Measurements from ENCODE around the gene ABCB6. TPM values are rescaled to one million over a fixed set of nuclear protein-coding genes. Genes with fewer than 3 reads are reported as not detected.

Gene ABCB6
- total RNA-seq, 1 experiment from 2014 or later: 21.1 TPM

GRCh38 chr2:219169930-219170654 lies 48.7 kb downstream of the ABCB6 start, which contains the start of gene SLC23A3:
Gene SLC23A3 (minus strand): TSS chr2:219170029. CDS start chr2:219169984, 45 bp downstream.
- Histone ChIP-seq H3K9me2 (replicated peaks; ENCODE audit: low read length) (no peaks in the 10 kb centered on the region), H4K20me1 (ENCODE audit: low read length) (no peaks in the 10 kb centered on the region), H3K27ac (ENCODE audit: low read length) (no peak within 1 kb of the TSS), H3F3A (ENCODE audit: low read length, unreplicated experiment) (no peaks in the 10 kb centered on the region), H3K4me1 (ENCODE audit: insufficient read depth, low read length) (no peaks in the 10 kb centered on the region), H3K27me3 (ENCODE audit: low read length) (no peaks in the 10 kb centered on the region), H3K36me3 (ENCODE audit: low read depth, low read length) (peaks cover 11% of the 10 kb centered on the region; the same call in 1 of the 2 replicates), H3K4me2 (ENCODE audit: low read length) (no peak within 1 kb of the TSS), H2AFZ (ENCODE audit: low read length) (no peak within 1 kb of the TSS), H3K79me2 (ENCODE audit: low read length) (peaks cover 10% of the 10 kb centered on the region; the same call in 1 of the 2 replicates), H3K4me3 (ENCODE audit: low read length) (no peak within 1 kb of the TSS), H3K9me3 (ENCODE audit: low read length) (no peaks in the 10 kb centered on the region), H3K9ac (ENCODE audit: low read length) (no peak within 1 kb of the TSS)
- POLR2A ChIA-PET (ENCODE audit: unreplicated experiment): no interaction called here
- DNase-seq (no peak), ATAC-seq (no peak)
- BruUV-seq (replicated peaks): no TSS peak
- TF ChIP-seq CTCF (conservative IDR thresholded peaks at IDR 0.05; ENCODE audit: low read depth, low read length) (no peak), EZH2phosphoT487 (IDR thresholded peaks at IDR 0.05; ENCODE audit: borderline replicate concordance, low read length) (no peak), EZH2 (IDR thresholded peaks at IDR 0.05; ENCODE audit: low read length, unreplicated experiment) (no peak)
- CTCF ChIA-PET: no interaction called here
- intact Hi-C loops (cut with micrococcal nuclease): loop anchor here (10.0 kb wide), 1 partner anchor 215 kb away; the partner anchor contains the start of gene DNPEP

GRCh38 chr2:219168932-219169331 lies 49.8 kb downstream of the ABCB6 start:
- Histone ChIP-seq H3K36me3 (ENCODE audit: low read depth, low read length) (peaks cover under 1% of the 10 kb centered on the region; the same call in 1 of the 2 replicates), H3K4me3 (ENCODE audit: low read length) (no peak overlapping the region), H3K27ac (ENCODE audit: low read length) (no peak overlapping the region), H3K9me3 (ENCODE audit: low read length) (no peaks in the 10 kb centered on the region), H3K4me2 (ENCODE audit: low read length) (no peak overlapping the region), H3K4me1 (ENCODE audit: insufficient read depth, low read length) (no peaks in the 10 kb centered on the region), H4K20me1 (ENCODE audit: low read length) (no peaks in the 10 kb centered on the region), H3F3A (ENCODE audit: low read length, unreplicated experiment) (no peaks in the 10 kb centered on the region), H2AFZ (ENCODE audit: low read length) (no peak overlapping the region), H3K79me2 (ENCODE audit: low read length) (no peaks in the 10 kb centered on the region), H3K9me2 (replicated peaks; ENCODE audit: low read length) (no peaks in the 10 kb centered on the region), H3K9ac (ENCODE audit: low read length) (no peak overlapping the region), H3K27me3 (ENCODE audit: low read length) (no peaks in the 10 kb centered on the region)
- intact Hi-C loops (cut with micrococcal nuclease): loop anchor here (10.0 kb wide), 1 partner anchor 216 kb away; the partner anchor contains the start of gene DNPEP
- ATAC-seq: no peak
- CTCF ChIA-PET: no interaction called here
- POLR2A ChIA-PET (ENCODE audit: unreplicated experiment): no interaction called here
- TF ChIP-seq EZH2phosphoT487 (IDR thresholded peaks at IDR 0.05; ENCODE audit: borderline replicate concordance, low read length): no peak
- no peak for TF ChIP-seq EZH2 (IDR thresholded peaks at IDR 0.05; ENCODE audit: low read length, unreplicated experiment)
- no peak for TF ChIP-seq CTCF (conservative IDR thresholded peaks at IDR 0.05; ENCODE audit: low read depth, low read length)
- DNase-seq: no peak
- no TSS peak for BruUV-seq (replicated peaks)

GRCh38 chr2:219168526-219168925 lies 50.2 kb downstream of the ABCB6 start:
- ATAC-seq (no peak), DNase-seq (peak; percentile 0)
- H3K4me1 ChIP-seq (ENCODE audit: insufficient read depth, low read length): no peaks in the 10 kb centered on the region
- no peak overlapping the region for H3K9ac ChIP-seq (ENCODE audit: low read length)
- H3K9me2 ChIP-seq (replicated peaks; ENCODE audit: low read length): no peaks in the 10 kb centered on the region
- POLR2A ChIA-PET (ENCODE audit: unreplicated experiment): no interaction called here
- no peak overlapping the region for H3K27ac ChIP-seq (ENCODE audit: low read length)
- TF ChIP-seq CTCF (conservative IDR thresholded peaks at IDR 0.05; ENCODE audit: low read depth, low read length) (no peak), EZH2 (IDR thresholded peaks at IDR 0.05; ENCODE audit: low read length, unreplicated experiment) (no peak), EZH2phosphoT487 (IDR thresholded peaks at IDR 0.05; ENCODE audit: borderline replicate concordance, low read length) (no peak)
- no peaks in the 10 kb centered on the region for H3K27me3 ChIP-seq (ENCODE audit: low read length)
- no peak overlapping the region for H2AFZ ChIP-seq (ENCODE audit: low read length)
- CTCF ChIA-PET: no interaction called here
- no peaks in the 10 kb centered on the region for H3K79me2 ChIP-seq (ENCODE audit: low read length)
- no peaks in the 10 kb centered on the region for H4K20me1 ChIP-seq (ENCODE audit: low read length)
- no peaks in the 10 kb centered on the region for H3F3A ChIP-seq (ENCODE audit: low read length, unreplicated experiment)
- no peaks in the 10 kb centered on the region for H3K9me3 ChIP-seq (ENCODE audit: low read length)
- BruUV-seq (replicated peaks): no TSS peak
- H3K36me3 ChIP-seq (ENCODE audit: low read depth, low read length): no peaks in the 10 kb centered on the region; the same call in 1 of the 2 replicates
- no peak overlapping the region for H3K4me3 ChIP-seq (ENCODE audit: low read length)
- intact Hi-C loops (cut with micrococcal nuclease): loop anchor here (10.0 kb wide), 1 partner anchor 216 kb away; the partner anchor contains the start of gene DNPEP
- no peak overlapping the region for H3K4me2 ChIP-seq (ENCODE audit: low read length)
